Keratinocyte (primary cell): ENCODE data around the gene FGGY. TPM values are rescaled to one million over a fixed set of nuclear protein-coding genes. Genes with fewer than 3 reads are reported as not detected.

Experiments
- DNase-seq: peaks from one replicate; pipeline ENCODE4 v3.0.0-alpha.2; 2011; ENCODE audit warnings: low read depth, missing footprints, low spot score
- FAIRE-seq: peaks from 2 replicates; lab custom pipeline; 2011; peaks lifted over from hg19 to GRCh38; lab: Jason Lieb, UNC
- H2AFZ ChIP-seq: 2 replicates; pipeline ENCODE4 v1.6.0; 2012; ENCODE audit warnings: low read length, control low read depth, inconsistent platforms; ENCODE audit not compliant: control insufficient read depth
- H3K27ac ChIP-seq: 2 replicates; pipeline ENCODE4 v1.5.1; 2011; ENCODE audit warnings: low read length; ENCODE audit not compliant: control insufficient read depth, insufficient read depth
- H3K27me3 ChIP-seq: 3 replicates; pipeline ENCODE4 v1.6.0; 2011; ENCODE audit warnings: low read length; ENCODE audit not compliant: control insufficient read depth, insufficient read depth; ENCODE audit errors: extremely low read depth
- H3K36me3 ChIP-seq, 2 experiments: 2 replicates in 1 of 2; 3 replicates in 1 of 2; pipeline ENCODE4 v1.5.1; 2011; ENCODE audit warnings: low read length in 2 of 2, mild to moderate bottlenecking in 1 of 2; ENCODE audit not compliant: control insufficient read depth in 2 of 2, insufficient read depth in 2 of 2; ENCODE audit errors: extremely low read depth in 1 of 2
- H3K4me1 ChIP-seq: 3 replicates; pipeline ENCODE4 v1.5.1; 2011; ENCODE audit warnings: low read length; ENCODE audit not compliant: control insufficient read depth, insufficient read depth; ENCODE audit errors: extremely low read depth
- H3K4me2 ChIP-seq: 3 replicates; pipeline ENCODE4 v1.6.0; 2011; ENCODE audit warnings: low read depth, low read length; ENCODE audit not compliant: control insufficient read depth, insufficient read depth; ENCODE audit errors: extremely low read depth
- H3K4me3 ChIP-seq, 3 experiments: fragments of 200-600 bp in 1 of 3; sonication (generic) in 1 of 3; 2 replicates in 2 of 3; 3 replicates in 1 of 3; pipeline ENCODE4 v1.5.1; 2011 to 2016; ENCODE audit warnings: low read length in 3 of 3, mild to moderate bottlenecking in 3 of 3, control low read depth in 2 of 3, inconsistent platforms in 1 of 3, low read depth in 1 of 3, mixed read lengths in 1 of 3, mixed run types in 1 of 3, moderate library complexity in 1 of 3; ENCODE audit not compliant: control insufficient read depth in 2 of 3, insufficient read depth in 2 of 3; ENCODE audit errors: extremely low read depth in 1 of 3
- H3K79me2 ChIP-seq: 2 replicates; pipeline ENCODE4 v1.6.0; 2012; ENCODE audit warnings: low read length; ENCODE audit not compliant: control insufficient read depth, insufficient read depth
- H3K9ac ChIP-seq: 3 replicates; pipeline ENCODE4 v1.6.0; 2011; ENCODE audit warnings: low read length; ENCODE audit not compliant: control insufficient read depth, insufficient read depth; ENCODE audit errors: extremely low read depth
- H3K9me1 ChIP-seq: 3 replicates; pipeline ENCODE4 v1.6.0; 2011; ENCODE audit warnings: low read length; ENCODE audit not compliant: control insufficient read depth, insufficient read depth; ENCODE audit errors: extremely low read depth
- H3K9me3 ChIP-seq: 2 replicates; pipeline ENCODE4 v1.5.1; 2012; ENCODE audit warnings: low read depth, low read length; ENCODE audit not compliant: control insufficient read depth
- H4K20me1 ChIP-seq: 3 replicates; pipeline ENCODE4 v1.6.0; 2011; ENCODE audit warnings: low read length; ENCODE audit not compliant: control insufficient read depth, insufficient read depth; ENCODE audit errors: extremely low read depth
- CTCF ChIP-seq, 3 experiments: IDR thresholded peaks in 1 of 3; conservative IDR thresholded peaks in 1 of 3; optimal IDR thresholded peaks in 1 of 3; 2 replicates in 2 of 3; 3 replicates in 1 of 3; pipeline versions ENCODE3 to v1.5.1; 2011; ENCODE audit warnings: low read length in 3 of 3, mild to moderate bottlenecking in 3 of 3, moderate library complexity in 2 of 3, control low read depth in 1 of 3, inconsistent platforms in 1 of 3; ENCODE audit not compliant: insufficient read depth in 2 of 3; ENCODE audit errors: extremely low read depth in 1 of 3
- EZH2 ChIP-seq: IDR thresholded peaks from one replicate; pipeline ENCODE4 v1.6.1; 2012; ENCODE audit warnings: inconsistent platforms, mild to moderate bottlenecking, low read length, moderate library complexity
- dilution Hi-C: fragments of 300-500 bp; cut with MboI; formaldehyde crosslinking; loops from one replicate; pipeline ENCODE4 v1.7.0; 2020; ENCODE audit warnings: low sequenced_read_pairs; ENCODE audit not compliant: extremely low pct_ligation_motif_present
- polyA plus RNA-seq, 5 experiments: library from polyadenylated mRNA; depleted of rRNA in 3 of 5; stranded (reverse) in 3 of 5; stranded (forward) in 1 of 5; unstranded in 1 of 5; fragments of >200 nt; gene quantifications; 1 replicate in 1 of 5; 2 replicates in 3 of 5; 3 replicates in 1 of 5; pipeline versions ENCODE4 v1.2.1 to v1.2.3, GENCODE V29; 2011 to 2012; ENCODE audit warnings: missing spikeins in 2 of 5, low read depth in 1 of 5, low replicate concordance in 1 of 5

The FGGY gene
- polyA plus RNA-seq, 1 donor (not counting 4 experiments of a cell fraction or from before 2014, with no cell fraction given), result 16.6 TPM

- Histone ChIP-seq H3K4me2 (no peak overlapping the region), H3K79me2 (no peaks in the 10 kb centered on the region), H2AFZ (no peak overlapping the region), H3K27ac (no peak overlapping the region), H3K9ac (no peak overlapping the region), H3K27me3 (no peaks in the 10 kb centered on the region), H3K36me3 (no peaks in the 10 kb centered on the region), H3K9me3 (no peaks in the 10 kb centered on the region), H3K4me3 (no peak overlapping the region), H4K20me1 (no peaks in the 10 kb centered on the region), H3K4me1 (no peaks in the 10 kb centered on the region), H3K9me1 (no peaks in the 10 kb centered on the region)
- dilution Hi-C loops, result no loop called here
- no peak for TF ChIP-seq CTCF (optimal IDR thresholded peaks at IDR 0.05 in 1 of 3, IDR thresholded peaks at IDR 0.05 in 1 of 3, conservative IDR thresholded peaks at IDR 0.05 in 1 of 3; ENCODE audit: extremely low read depth in 1 of 3, insufficient read depth in 2 of 3, low read length in 3 of 3)
- no peak for TF ChIP-seq EZH2
- DNase-seq (no peak), FAIRE-seq (no peak)
Observed at GRCh38 chr1:59549903-59550302, 253.0 kb downstream of the FGGY start.

- Histone ChIP-seq H3K9me1 (no peaks in the 10 kb centered on the region), H3K9ac (no peak overlapping the region), H3K27me3 (no peaks in the 10 kb centered on the region), H3K36me3 (no peaks in the 10 kb centered on the region), H4K20me1 (no peaks in the 10 kb centered on the region), H3K9me3 (no peaks in the 10 kb centered on the region), H2AFZ (no peak overlapping the region), H3K27ac (no peak overlapping the region), H3K4me1 (no peaks in the 10 kb centered on the region), H3K79me2 (no peaks in the 10 kb centered on the region), H3K4me3 (no peak overlapping the region), H3K4me2 (no peak overlapping the region)
- dilution Hi-C loops, result no loop called here
- DNase-seq (no peak), FAIRE-seq (no peak)
- no peak for TF ChIP-seq EZH2
- TF ChIP-seq CTCF (optimal IDR thresholded peaks at IDR 0.05 in 1 of 3, IDR thresholded peaks at IDR 0.05 in 1 of 3, conservative IDR thresholded peaks at IDR 0.05 in 1 of 3; ENCODE audit: extremely low read depth in 1 of 3, insufficient read depth in 2 of 3, low read length in 3 of 3), result no peak
Observed at GRCh38 chr1:59552007-59552406, 255.1 kb downstream of the FGGY start.
